Measurements from ENCODE around the gene HIRA.

Gene HIRA

DNA sequence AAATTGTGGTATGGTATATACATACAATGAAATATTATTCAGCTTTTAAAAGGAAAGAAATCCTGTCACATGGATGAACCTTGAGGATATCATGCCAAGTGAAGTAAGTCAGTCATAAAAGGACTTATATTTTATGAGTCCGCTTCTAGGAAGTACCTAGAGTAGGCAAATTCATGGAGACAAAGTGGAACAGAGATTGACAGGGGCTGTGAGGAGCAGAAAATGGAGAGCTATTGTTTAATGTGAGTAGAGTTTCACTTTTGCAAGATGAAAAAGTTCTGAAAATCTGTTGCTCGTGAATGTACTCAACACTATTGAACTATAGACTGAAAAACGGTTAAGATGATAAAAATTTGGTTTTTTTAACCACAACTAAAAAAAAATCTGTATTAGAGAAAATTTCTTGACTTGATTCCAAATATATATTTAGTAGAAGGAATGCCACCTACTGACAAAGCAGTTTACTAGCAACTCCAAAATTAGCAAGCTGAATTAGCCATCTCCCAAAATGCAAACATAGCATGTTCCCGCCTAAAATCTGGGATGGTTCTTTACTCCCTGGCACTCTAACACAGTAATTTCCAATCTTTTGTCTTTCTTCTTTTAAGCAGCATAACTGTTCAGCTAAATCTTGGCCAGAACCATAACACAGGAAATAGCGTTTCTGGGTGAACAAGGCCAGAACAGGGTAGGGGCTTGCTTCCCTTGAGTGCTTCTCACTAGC is 46.0 kb upstream of the HIRA start:
- TF ChIP-seq CTCF (IDR thresholded peaks at IDR 0.05; ENCODE audit: borderline replicate concordance, extremely low read depth, low read length, poor library complexity, severe bottlenecking) (peak; percentile 61), EZH2 (IDR thresholded peaks at IDR 0.05; ENCODE audit: borderline replicate concordance, low read depth, low read length, severe bottlenecking) (no peak)
- ATAC-seq (ENCODE audit: insufficient read depth, low read depth) (no peak), DNase-seq (no peak)
- Histone ChIP-seq H3K4me3 (ENCODE audit: low read depth in 1 of 2, low read length in 2 of 2) (peak overlapping the region; percentile 52 to 98; a peak in 3 of 4 replicates), H3K4me2 (ENCODE audit: insufficient read depth, low read length) (peak overlapping the region; percentile 93), H2AFZ (ENCODE audit: low read depth, low read length) (no peak overlapping the region), H3K36me3 (ENCODE audit: insufficient read depth, low read length) (peaks cover 56% of the 10 kb centered on the region), H3K9me3 (ENCODE audit: insufficient read depth, low read length, severe bottlenecking) (no peaks in the 10 kb centered on the region), H3K79me2 (ENCODE audit: insufficient read depth, low read length) (peaks cover 87% of the 10 kb centered on the region), H3K9ac (ENCODE audit: low read depth, low read length) (peak overlapping the region; percentile 79), H3K27me3 (ENCODE audit: insufficient read depth, low read length, poor library complexity) (no peaks in the 10 kb centered on the region), H3K27ac (ENCODE audit: low read length) (peak overlapping the region; percentile 100), H3K4me1 (ENCODE audit: insufficient read depth, low read length) (peaks cover 43% of the 10 kb centered on the region), H4K20me1 (ENCODE audit: insufficient read depth, low read length) (peaks cover 65% of the 10 kb centered on the region)

GRCh38 chr22:19476023-19476422 is 44.5 kb upstream of the HIRA start:
- DNase-seq, result no peak
- Histone ChIP-seq H3K9me3 (ENCODE audit: insufficient read depth, low read length, severe bottlenecking) (no peaks in the 10 kb centered on the region), H3K79me2 (ENCODE audit: insufficient read depth, low read length) (peaks cover 84% of the 10 kb centered on the region), H3K27ac (ENCODE audit: low read length) (no peak overlapping the region), H3K4me1 (ENCODE audit: insufficient read depth, low read length) (peaks cover 30% of the 10 kb centered on the region), H4K20me1 (ENCODE audit: insufficient read depth, low read length) (peaks cover 71% of the 10 kb centered on the region), H2AFZ (ENCODE audit: low read depth, low read length) (no peak overlapping the region), H3K9ac (ENCODE audit: low read depth, low read length) (no peak overlapping the region), H3K36me3 (ENCODE audit: insufficient read depth, low read length) (peaks cover 58% of the 10 kb centered on the region), H3K4me2 (ENCODE audit: insufficient read depth, low read length) (peak overlapping the region; percentile 29; the same call in 1 of the 2 replicates), H3K27me3 (ENCODE audit: insufficient read depth, low read length, poor library complexity) (no peaks in the 10 kb centered on the region), H3K4me3 (ENCODE audit: low read depth in 1 of 2, low read length in 2 of 2) (no peak overlapping the region)
- TF ChIP-seq EZH2 (IDR thresholded peaks at IDR 0.05; ENCODE audit: borderline replicate concordance, low read depth, low read length, severe bottlenecking), result no peak
- no peak for ATAC-seq (ENCODE audit: insufficient read depth, low read depth)

- H3K27me3 ChIP-seq (ENCODE audit: insufficient read depth, low read length, poor library complexity), result no peaks in the 10 kb centered on the region
- H3K27ac ChIP-seq (ENCODE audit: low read length), result no peak overlapping the region
- peaks cover 80% of the 10 kb centered on the region for H4K20me1 ChIP-seq (ENCODE audit: insufficient read depth, low read length)
- H3K36me3 ChIP-seq (ENCODE audit: insufficient read depth, low read length), result peaks cover 77% of the 10 kb centered on the region
- H2AFZ ChIP-seq (ENCODE audit: low read depth, low read length), result no peak overlapping the region
- no peaks in the 10 kb centered on the region for H3K9me3 ChIP-seq (ENCODE audit: insufficient read depth, low read length, severe bottlenecking)
- TF ChIP-seq EZH2 (IDR thresholded peaks at IDR 0.05; ENCODE audit: borderline replicate concordance, low read depth, low read length, severe bottlenecking), result no peak
- no peak for TF ChIP-seq CTCF (IDR thresholded peaks at IDR 0.05; ENCODE audit: borderline replicate concordance, extremely low read depth, low read length, poor library complexity, severe bottlenecking)
- H3K4me3 ChIP-seq (ENCODE audit: low read depth in 1 of 2, low read length in 2 of 2), result no peak overlapping the region
- DNase-seq (no peak), ATAC-seq (ENCODE audit: insufficient read depth, low read depth) (no peak)
- peaks cover 22% of the 10 kb centered on the region for H3K4me1 ChIP-seq (ENCODE audit: insufficient read depth, low read length)
- no peak overlapping the region for H3K4me2 ChIP-seq (ENCODE audit: insufficient read depth, low read length)
- no peak overlapping the region for H3K9ac ChIP-seq (ENCODE audit: low read depth, low read length)
- peaks cover 84% of the 10 kb centered on the region for H3K79me2 ChIP-seq (ENCODE audit: insufficient read depth, low read length)
These were observed 42.0 kb upstream of the HIRA start for GRCh38 chr22:19473578-19473977.

DNA sequence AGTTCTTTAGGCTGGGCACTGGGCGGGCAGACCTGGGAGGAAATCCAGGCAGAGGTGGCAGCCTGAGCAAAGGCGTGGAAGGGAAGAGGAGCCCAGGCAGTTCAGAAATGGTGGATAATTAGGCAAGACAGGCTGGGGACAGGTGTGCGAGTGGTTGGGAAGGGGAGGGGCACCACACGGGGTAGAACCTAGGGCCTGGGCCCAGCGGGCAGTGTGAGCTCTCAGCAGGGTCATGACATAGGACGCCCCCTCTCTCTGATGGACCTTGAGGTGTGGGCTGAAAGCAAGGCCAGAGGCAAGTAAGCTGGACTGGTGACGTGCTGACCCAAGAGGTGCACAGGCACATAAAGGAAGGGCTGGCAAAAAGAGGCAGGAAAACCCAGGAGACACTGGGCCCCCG is 40.7 kb upstream of the HIRA start:
- Histone ChIP-seq H3K9ac (ENCODE audit: low read depth, low read length) (no peak overlapping the region), H3K4me3 (ENCODE audit: low read depth in 1 of 2, low read length in 2 of 2) (no peak overlapping the region), H3K4me1 (ENCODE audit: insufficient read depth, low read length) (peaks cover 12% of the 10 kb centered on the region), H3K27ac (ENCODE audit: low read length) (no peak overlapping the region), H3K4me2 (ENCODE audit: insufficient read depth, low read length) (no peak overlapping the region), H3K79me2 (ENCODE audit: insufficient read depth, low read length) (peaks cover 70% of the 10 kb centered on the region), H4K20me1 (ENCODE audit: insufficient read depth, low read length) (peaks cover 74% of the 10 kb centered on the region), H3K27me3 (ENCODE audit: insufficient read depth, low read length, poor library complexity) (no peaks in the 10 kb centered on the region), H3K9me3 (ENCODE audit: insufficient read depth, low read length, severe bottlenecking) (no peaks in the 10 kb centered on the region), H2AFZ (ENCODE audit: low read depth, low read length) (no peak overlapping the region), H3K36me3 (ENCODE audit: insufficient read depth, low read length) (peaks cover 90% of the 10 kb centered on the region)
- no peak for ATAC-seq (ENCODE audit: insufficient read depth, low read depth)
- TF ChIP-seq CTCF (IDR thresholded peaks at IDR 0.05; ENCODE audit: borderline replicate concordance, extremely low read depth, low read length, poor library complexity, severe bottlenecking) (no peak), EZH2 (IDR thresholded peaks at IDR 0.05; ENCODE audit: borderline replicate concordance, low read depth, low read length, severe bottlenecking) (no peak)
- no peak for DNase-seq

All from DND-41 (cell line).